Measurements from ENCODE around the gene MVB12A.

DNA sequence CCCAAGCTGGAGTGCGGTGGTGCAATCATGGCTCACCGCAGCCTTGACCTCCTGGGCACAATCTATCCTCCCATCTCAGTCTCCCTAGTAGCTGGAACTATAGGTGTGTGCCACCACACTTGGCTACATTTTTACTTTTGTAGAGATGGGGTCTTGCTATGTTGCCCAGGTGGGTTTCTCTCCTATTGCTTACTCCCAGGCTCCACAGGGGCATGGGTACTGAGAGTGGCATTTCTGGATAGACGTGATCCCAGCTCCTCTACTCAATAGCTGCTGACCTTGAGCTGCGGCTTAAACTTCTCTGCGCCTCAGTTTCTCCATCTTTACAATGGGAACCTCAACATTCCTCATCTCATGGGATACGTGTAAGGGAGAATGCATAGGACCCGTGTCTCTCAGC is 11.6 kb downstream of the MVB12A start:
- TF ChIP-seq, protein P1, sequence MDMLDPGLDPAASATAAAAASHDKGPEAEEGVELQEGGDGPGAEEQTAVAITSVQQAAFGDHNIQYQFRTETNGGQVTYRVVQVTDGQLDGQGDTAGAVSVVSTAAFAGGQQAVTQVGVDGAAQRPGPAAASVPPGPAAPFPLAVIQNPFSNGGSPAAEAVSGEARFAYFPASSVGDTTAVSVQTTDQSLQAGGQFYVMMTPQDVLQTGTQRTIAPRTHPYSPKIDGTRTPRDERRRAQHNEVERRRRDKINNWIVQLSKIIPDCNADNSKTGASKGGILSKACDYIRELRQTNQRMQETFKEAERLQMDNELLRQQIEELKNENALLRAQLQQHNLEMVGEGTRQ (IDR thresholded peaks at IDR 0.05), result no peak
- TF ChIP-seq, protein P2, sequence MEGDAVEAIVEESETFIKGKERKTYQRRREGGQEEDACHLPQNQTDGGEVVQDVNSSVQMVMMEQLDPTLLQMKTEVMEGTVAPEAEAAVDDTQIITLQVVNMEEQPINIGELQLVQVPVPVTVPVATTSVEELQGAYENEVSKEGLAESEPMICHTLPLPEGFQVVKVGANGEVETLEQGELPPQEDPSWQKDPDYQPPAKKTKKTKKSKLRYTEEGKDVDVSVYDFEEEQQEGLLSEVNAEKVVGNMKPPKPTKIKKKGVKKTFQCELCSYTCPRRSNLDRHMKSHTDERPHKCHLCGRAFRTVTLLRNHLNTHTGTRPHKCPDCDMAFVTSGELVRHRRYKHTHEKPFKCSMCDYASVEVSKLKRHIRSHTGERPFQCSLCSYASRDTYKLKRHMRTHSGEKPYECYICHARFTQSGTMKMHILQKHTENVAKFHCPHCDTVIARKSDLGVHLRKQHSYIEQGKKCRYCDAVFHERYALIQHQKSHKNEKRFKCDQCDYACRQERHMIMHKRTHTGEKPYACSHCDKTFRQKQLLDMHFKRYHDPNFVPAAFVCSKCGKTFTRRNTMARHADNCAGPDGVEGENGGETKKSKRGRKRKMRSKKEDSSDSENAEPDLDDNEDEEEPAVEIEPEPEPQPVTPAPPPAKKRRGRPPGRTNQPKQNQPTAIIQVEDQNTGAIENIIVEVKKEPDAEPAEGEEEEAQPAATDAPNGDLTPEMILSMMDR (IDR thresholded peaks at IDR 0.05), result no peak
